Neural crest cell (in vitro differentiated cells): ENCODE results near the gene ACSS2. TPM values are rescaled to one million over a fixed set of nuclear protein-coding genes. Genes with fewer than 3 reads are reported as not detected.
A peak's percentile ranks its signal among the peaks of the same experiment; 100 is the strongest.

ENCODE experiments used
- DNase-seq: peaks from one replicate; pipeline ENCODE4 v3.0.0; 2021; ENCODE audit warnings: low read depth, mixed read lengths, low spot score
- H3K27ac Mint-ChIP-seq: one replicate; pipeline ENCODE4 v1.8.0; 2021; ENCODE audit warnings: mild to moderate bottlenecking, mixed read lengths; ENCODE audit not compliant: unreplicated experiment
- H3K27me3 Mint-ChIP-seq: 2 replicates; pipeline ENCODE4 v1.8.0; 2021; ENCODE audit warnings: low read depth, mild to moderate bottlenecking, mixed read lengths
- H3K36me3 Mint-ChIP-seq: 2 replicates; pipeline ENCODE4 v1.8.0; 2021; ENCODE audit warnings: low read depth, mild to moderate bottlenecking, mixed read lengths
- H3K4me1 Mint-ChIP-seq: 2 replicates; pipeline ENCODE4 v1.8.0; 2021; ENCODE audit warnings: mixed read lengths
- H3K4me3 Mint-ChIP-seq: one replicate; pipeline ENCODE4 v1.8.0; 2021; ENCODE audit warnings: mild to moderate bottlenecking, mixed read lengths
- H3K9me3 Mint-ChIP-seq: 2 replicates; pipeline ENCODE4 v1.8.0; 2021; ENCODE audit warnings: mixed read lengths
- CTCF ChIP-seq: fragments of 200-600 bp; sonication (generic); conservative IDR thresholded peaks from 2 replicates; pipeline ENCODE4 v1.5.0; 2021; ENCODE audit warnings: antibody characterized with exemption, mild to moderate bottlenecking
- total RNA-seq: library from RNA; stranded (reverse); gene quantifications from 2 replicates; pipeline ENCODE4 v1.2.1, GENCODE V29; 2021

ACSS2 gene
- total RNA-seq, 1 donor from 2014 or later: 90.9 TPM

GRCh38 chr20:34951252-34951651 is 74.8 kb downstream of the ACSS2 start:
- Mint-ChIP-seq H3K36me3 (no peaks in the 10 kb centered on the region), H3K4me3 (peak overlapping the region; percentile 25), H3K4me1 (peaks cover 30% of the 10 kb centered on the region), H3K27ac (no peak overlapping the region), H3K27me3 (no peaks in the 10 kb centered on the region), H3K9me3 (no peaks in the 10 kb centered on the region)
- no peak for TF ChIP-seq CTCF
- no peak for DNase-seq

GRCh38 chr20:34951652-34952051 is 75.2 kb downstream of the ACSS2 start:
- DNase-seq: no peak
- no peaks in the 10 kb centered on the region for H3K9me3 Mint-ChIP-seq
- no peak overlapping the region for H3K27ac Mint-ChIP-seq
- peak overlapping the region; percentile 45 for H3K4me3 Mint-ChIP-seq
- no peaks in the 10 kb centered on the region for H3K27me3 Mint-ChIP-seq
- peaks cover 34% of the 10 kb centered on the region for H3K4me1 Mint-ChIP-seq
- no peak for TF ChIP-seq CTCF
- no peaks in the 10 kb centered on the region for H3K36me3 Mint-ChIP-seq

GRCh38 chr20:34952671-34953070 is 76.3 kb downstream of the ACSS2 start:
- no peak overlapping the region for H3K27ac Mint-ChIP-seq
- no peaks in the 10 kb centered on the region for H3K9me3 Mint-ChIP-seq
- H3K27me3 Mint-ChIP-seq: no peaks in the 10 kb centered on the region
- no peak for DNase-seq
- no peak for TF ChIP-seq CTCF
- H3K4me3 Mint-ChIP-seq: peak overlapping the region; percentile 20
- no peaks in the 10 kb centered on the region for H3K36me3 Mint-ChIP-seq
- H3K4me1 Mint-ChIP-seq: peaks cover 34% of the 10 kb centered on the region

- DNase-seq: no peak
- H3K4me3 Mint-ChIP-seq: peak overlapping the region; percentile 49
- no peaks in the 10 kb centered on the region for H3K36me3 Mint-ChIP-seq
- no peak for TF ChIP-seq CTCF
- no peaks in the 10 kb centered on the region for H3K27me3 Mint-ChIP-seq
- H3K9me3 Mint-ChIP-seq: no peaks in the 10 kb centered on the region
- H3K27ac Mint-ChIP-seq: no peak overlapping the region
- H3K4me1 Mint-ChIP-seq: peaks cover 34% of the 10 kb centered on the region
Measured at GRCh38 chr20:34953960-34954359, 77.5 kb downstream of the ACSS2 start.

GRCh38 chr20:34954904-34955230 is 78.5 kb downstream of the ACSS2 start:
- no peaks in the 10 kb centered on the region for H3K36me3 Mint-ChIP-seq
- no peak for TF ChIP-seq CTCF
- peak; percentile 25 for DNase-seq
- no peaks in the 10 kb centered on the region for H3K27me3 Mint-ChIP-seq
- H3K9me3 Mint-ChIP-seq: no peaks in the 10 kb centered on the region
- peaks cover 34% of the 10 kb centered on the region for H3K4me1 Mint-ChIP-seq
- H3K4me3 Mint-ChIP-seq: peak overlapping the region; percentile 96
- peak overlapping the region; percentile 98 for H3K27ac Mint-ChIP-seq
